HepG2 (cell line): ENCODE results near the gene TACC3. TPM values are rescaled to one million over a fixed set of nuclear protein-coding genes. Genes with fewer than 3 reads are reported as not detected.

ENCODE experiments used
- ADNP ChIP-seq: sonication (generic); formaldehyde crosslinking; IDR thresholded peaks from 2 replicates; pipeline ENCODE4 v1.4.0; 2020; ENCODE audit warnings: missing genetic modification reagents
- AHDC1 ChIP-seq: sonication (generic); formaldehyde crosslinking; IDR thresholded peaks from 2 replicates; pipeline ENCODE4 v1.5.1; 2020; ENCODE audit warnings: mild to moderate bottlenecking, missing genetic modification reagents, borderline replicate concordance
- DRAP1 ChIP-seq: IDR thresholded peaks from 2 replicates; pipeline ENCODE4 v1.6.1; 2016; ENCODE audit warnings: missing genetic modification reagents, missing compliant biosample characterization
- EEA1 ChIP-seq: sonication (generic); formaldehyde crosslinking; IDR thresholded peaks from 2 replicates; pipeline ENCODE4 v1.5.1; 2020; ENCODE audit warnings: mild to moderate bottlenecking, missing genetic modification reagents, borderline replicate concordance
- ETV6 ChIP-seq: sonication (generic); formaldehyde crosslinking; conservative IDR thresholded peaks from 2 replicates; pipeline ENCODE4 v1.4.0; 2020; ENCODE audit warnings: missing genetic modification reagents
- FOXO4 ChIP-seq: sonication (generic); formaldehyde crosslinking; conservative IDR thresholded peaks from 2 replicates; pipeline ENCODE4 v1.8.1; 2023; ENCODE audit warnings: missing genetic modification reagents
- KDM5A ChIP-seq: fragments of 200-600 bp; sonication (generic); IDR thresholded peaks from 2 replicates; pipeline ENCODE4 v1.7.0; 2018; ENCODE audit warnings: antibody characterized with exemption, mild to moderate bottlenecking, low read length, borderline replicate concordance
- MTF1 ChIP-seq: sonication (generic); formaldehyde crosslinking; IDR thresholded peaks from 2 replicates; pipeline ENCODE4 v1.5.0; 2020; ENCODE audit warnings: missing genetic modification reagents
- NR2C2 ChIP-seq: sonication (generic); formaldehyde crosslinking; IDR thresholded peaks from 2 replicates; pipeline ENCODE4 v1.4.0; 2020; ENCODE audit warnings: missing genetic modification reagents, mild to moderate bottlenecking, moderate library complexity, borderline replicate concordance
- REST ChIP-seq, 2 experiments: IDR thresholded peaks; 2 replicates each; pipeline ENCODE4 v1.6.1; 2011 to 2012; ENCODE audit warnings: low read length in 2 of 2, borderline replicate concordance in 1 of 2, low read depth in 1 of 2, mild to moderate bottlenecking in 1 of 2, moderate library complexity in 1 of 2
- SALL1 ChIP-seq: sonication (generic); formaldehyde crosslinking; IDR thresholded peaks from 2 replicates; pipeline ENCODE4 v1.8.0; 2022; ENCODE audit warnings: mild to moderate bottlenecking, missing genetic modification reagents
- ZNF33A ChIP-seq: sonication (generic); formaldehyde crosslinking; IDR thresholded peaks from 2 replicates; pipeline ENCODE4 v1.5.1; 2020; ENCODE audit warnings: missing genetic modification reagents, mild to moderate bottlenecking, moderate library complexity, borderline replicate concordance
- ZNF749 ChIP-seq: sonication (generic); formaldehyde crosslinking; IDR thresholded peaks from 2 replicates; pipeline ENCODE4 v1.8.0; 2022; ENCODE audit warnings: mild to moderate bottlenecking, missing genetic modification reagents, moderate library complexity, borderline replicate concordance
- ZSCAN5A ChIP-seq: sonication (generic); formaldehyde crosslinking; IDR thresholded peaks from 2 replicates; pipeline ENCODE4 v1.8.0; 2022; ENCODE audit warnings: mild to moderate bottlenecking, missing genetic modification reagents, borderline replicate concordance
- polyA plus RNA-seq, 8 experiments: library from polyadenylated mRNA; depleted of rRNA in 3 of 8; stranded (reverse) in 7 of 8; unstranded in 1 of 8; fragments of >200 nt; fragmentation: Illumina TruSeq in 4 of 8; extraction: Trizol in 4 of 8; gene quantifications; 2 replicates each; pipeline versions ENCODE4 v1.2.1 to v1.2.3, GENCODE V29; 2011 to 2016; ENCODE audit warnings: low read depth in 4 of 8, missing spikeins in 1 of 8, mixed read lengths in 1 of 8; ENCODE audit not compliant: insufficient read depth in 1 of 8
- total RNA-seq, 5 experiments: library from RNA; depleted of rRNA; stranded (reverse); fragments of >200 nt; fragmentation: Illumina TruSeq; extraction: Trizol; gene quantifications; 2 replicates each; pipeline ENCODE4 v1.2.3, GENCODE V29; 2016; ENCODE audit warnings: low read depth in 1 of 5

The TACC3 gene
- total and polyA plus RNA-seq, 2 of the 13 experiments (the other 11 are each of a cell fraction or from before 2014, with no cell fraction given) = 20.3 to 21.2 TPM

- TF ChIP-seq NR2C2 (CRISPR knock-in tag) = no peak
- no peak for TF ChIP-seq EEA1
- TF ChIP-seq REST (IDR thresholded peaks at IDR 0.05; ENCODE audit: borderline replicate concordance in 1 of 2, low read depth in 1 of 2, low read length in 2 of 2) = no peak
- TF ChIP-seq FOXO4 (CRISPR knock-in tag) = no peak
- no peak for TF ChIP-seq DRAP1
- no peak for TF ChIP-seq KDM5A
- TF ChIP-seq ETV6 (CRISPR knock-in tag) = no peak
- TF ChIP-seq ZSCAN5A (CRISPR knock-in tag) = no peak
- no peak for TF ChIP-seq ZNF749 (CRISPR knock-in tag)
- TF ChIP-seq ADNP (CRISPR knock-in tag) = no peak
- no peak for TF ChIP-seq MTF1
- no peak for TF ChIP-seq ZNF33A
- TF ChIP-seq AHDC1 = no peak
- no peak for TF ChIP-seq SALL1 (CRISPR knock-in tag)
These were observed 66.2 kb downstream of the TACC3 start (continued) for GRCh38 chr4:1787411-1788077.
